ENCODE data around the gene CCL13.
"Not testable (repeated sequence)": the region's sequence is repeated elsewhere in the genome, so short reads cannot be mapped to it uniquely, and the experiment has no call there.

The CCL13 gene

GRCh38 chr17:34356194-34356593 is at the start of gene CCL13:
TSS of gene CCL13 (plus strand) at chr17:34356480. CDS start at chr17:34356527, 47 bp downstream.
- no peak for DNase-seq (ENCODE audit: low read depth, low spot score)

GRCh38 chr17:34307110-34307509 is 49.2 kb upstream of the CCL13 start:
- no peak for DNase-seq (ENCODE audit: low read depth, low spot score)

GRCh38 chr17:34308371-34308770 is 47.9 kb upstream of the CCL13 start:
- no peak for DNase-seq (ENCODE audit: low read depth, low spot score)

- DNase-seq (ENCODE audit: low read depth, low spot score), result no peak
Measured at GRCh38 chr17:34311291-34311690, 45.0 kb upstream of the CCL13 start.

GRCh38 chr17:34312080-34312479 is 44.2 kb upstream of the CCL13 start:
- DNase-seq (ENCODE audit: low read depth, low spot score), result no peak

- no peak for DNase-seq (ENCODE audit: low read depth, low spot score)
Measured at GRCh38 chr17:34313164-34313563, 43.1 kb upstream of the CCL13 start.

GRCh38 chr17:34314279-34314678 is 42.0 kb upstream of the CCL13 start:
- DNase-seq (ENCODE audit: low read depth, low spot score), result no peak

- no peak for DNase-seq (ENCODE audit: low read depth, low spot score)
Measured at GRCh38 chr17:34318474-34318873, 37.8 kb upstream of the CCL13 start.

GRCh38 chr17:34319039-34319483 is 37.2 kb upstream of the CCL13 start, which contains the start of gene CCL8:
TSS of gene CCL8 (plus strand) at chr17:34319435. CDS start at chr17:34319502, 67 bp downstream.
- DNase-seq (ENCODE audit: low read depth, low spot score), result no peak

- no peak for DNase-seq (ENCODE audit: low read depth, low spot score)
Measured at GRCh38 chr17:34321964-34322363, 34.3 kb upstream of the CCL13 start.

- DNase-seq (ENCODE audit: low read depth, low spot score), result not testable (repeated sequence)
Measured at GRCh38 chr17:34327580-34327979, 28.7 kb upstream of the CCL13 start.

GRCh38 chr17:34337701-34338100 is 18.6 kb upstream of the CCL13 start:
- DNase-seq (ENCODE audit: low read depth, low spot score), result no peak

- no peak for DNase-seq (ENCODE audit: low read depth, low spot score)
Measured at GRCh38 chr17:34339138-34339770, 17.0 kb upstream of the CCL13 start.

GRCh38 chr17:34341916-34342315 is 14.4 kb upstream of the CCL13 start:
- no peak for DNase-seq (ENCODE audit: low read depth, low spot score)

GRCh38 chr17:34347063-34347462 is 9.2 kb upstream of the CCL13 start:
- no peak for DNase-seq (ENCODE audit: low read depth, low spot score)

- DNase-seq (ENCODE audit: low read depth, low spot score), result no peak
Measured at GRCh38 chr17:34349751-34350150, 6.5 kb upstream of the CCL13 start.

GRCh38 chr17:34351096-34351495 is 5.2 kb upstream of the CCL13 start:
- no peak for DNase-seq (ENCODE audit: low read depth, low spot score)

- no peak for DNase-seq (ENCODE audit: low read depth, low spot score)
Measured at GRCh38 chr17:34352191-34352590, 4.1 kb upstream of the CCL13 start.

GRCh38 chr17:34354637-34355036 is 1.6 kb upstream of the CCL13 start:
- no peak for DNase-seq (ENCODE audit: low read depth, low spot score)

- no peak for DNase-seq (ENCODE audit: low read depth, low spot score)
Measured at GRCh38 chr17:34357398-34357797, 1.1 kb downstream of the CCL13 start.

- DNase-seq (ENCODE audit: low read depth, low spot score), result no peak
Measured at GRCh38 chr17:34358631-34359030, 2.4 kb downstream of the CCL13 start.

GRCh38 chr17:34360601-34361270 is 4.5 kb downstream of the CCL13 start:
- DNase-seq (ENCODE audit: low read depth, low spot score), result no peak

GRCh38 chr17:34361478-34362061 is 5.3 kb downstream of the CCL13 start:
- peak; percentile 81 for DNase-seq (ENCODE audit: low read depth, low spot score)

Measured in iPS DF 19.7 (cell line).